Nephron progenitor cell (in vitro differentiated cells): ENCODE results near the gene HOXC10.

ENCODE experiments used
- DNase-seq: peaks from one replicate; pipeline ENCODE4 v3.0.0; 2021
- H3K27ac Mint-ChIP-seq: 2 replicates; pipeline ENCODE4 v1.8.0; 2021; ENCODE audit warnings: mild to moderate bottlenecking, moderate library complexity, mixed read lengths
- H3K27me3 Mint-ChIP-seq: 2 replicates; pipeline ENCODE4 v1.8.0; 2021; ENCODE audit warnings: mild to moderate bottlenecking, low read depth, mixed read lengths; ENCODE audit not compliant: poor library complexity
- H3K36me3 Mint-ChIP-seq: 2 replicates; pipeline ENCODE4 v1.8.0; 2021; ENCODE audit warnings: low read depth, mixed read lengths
- H3K4me1 Mint-ChIP-seq: 2 replicates; pipeline ENCODE4 v1.8.0; 2021; ENCODE audit warnings: mixed read lengths
- H3K4me3 Mint-ChIP-seq: 2 replicates; pipeline ENCODE4 v1.8.0; 2021; ENCODE audit warnings: mild to moderate bottlenecking, moderate library complexity, mixed read lengths
- H3K9me3 Mint-ChIP-seq: 2 replicates; pipeline ENCODE4 v1.8.0; 2021; ENCODE audit warnings: mild to moderate bottlenecking, moderate library complexity, mixed read lengths
- CTCF ChIP-seq: fragments of 200-600 bp; sonication (generic); IDR thresholded peaks from 2 replicates; pipeline ENCODE4 v1.5.0; 2021; ENCODE audit warnings: antibody characterized with exemption

Gene HOXC10

GRCh38 chr12:54030442-54030801, 45.5 kb downstream of the HOXC10 start:
- Mint-ChIP-seq H3K36me3 (peaks cover 22% of the 10 kb centered on the region), H3K27me3 (peaks cover 2% of the 10 kb centered on the region), H3K4me1 (peaks cover 84% of the 10 kb centered on the region), H3K27ac (peak overlapping the region; percentile 100), H3K9me3 (no peaks in the 10 kb centered on the region), H3K4me3 (peak overlapping the region; percentile 91)
- TF ChIP-seq CTCF: no peak
- no peak for DNase-seq

GRCh38 chr12:54030889-54031471, 46.0 kb downstream of the HOXC10 start:
- Mint-ChIP-seq H3K27ac (peak overlapping the region; percentile 100), H3K27me3 (peaks cover 2% of the 10 kb centered on the region), H3K4me1 (peaks cover 84% of the 10 kb centered on the region), H3K36me3 (peaks cover 22% of the 10 kb centered on the region), H3K9me3 (no peaks in the 10 kb centered on the region), H3K4me3 (peak overlapping the region; percentile 91)
- TF ChIP-seq CTCF: no peak
- peak; percentile 59 for DNase-seq

GRCh38 chr12:54031480-54031879, 46.5 kb downstream of the HOXC10 start:
- H3K9me3 Mint-ChIP-seq: no peaks in the 10 kb centered on the region
- peak overlapping the region; percentile 100 for H3K27ac Mint-ChIP-seq
- DNase-seq: peak; percentile 46
- H3K4me3 Mint-ChIP-seq: peak overlapping the region; percentile 91
- H3K4me1 Mint-ChIP-seq: peaks cover 84% of the 10 kb centered on the region
- H3K27me3 Mint-ChIP-seq: peaks cover 2% of the 10 kb centered on the region
- no peak for TF ChIP-seq CTCF
- peaks cover 22% of the 10 kb centered on the region for H3K36me3 Mint-ChIP-seq

- no peak for TF ChIP-seq CTCF
- Mint-ChIP-seq H3K36me3 (peaks cover 22% of the 10 kb centered on the region), H3K27ac (peak overlapping the region; percentile 100)
Measured at GRCh38 chr12:54032086-54032619, 47.2 kb downstream of the HOXC10 start.

GRCh38 chr12:54032627-54033100, 47.7 kb downstream of the HOXC10 start, which contains the start of gene HOXC5:
Gene HOXC5, plus strand, starts transcription at chr12:54033050. Its CDS starts 73 bp downstream, at chr12:54033123.
- Mint-ChIP-seq H3K4me1 (peaks cover 84% of the 10 kb centered on the region), H3K27me3 (peaks cover 2% of the 10 kb centered on the region), H3K27ac (peak within 1 kb of the TSS; percentile 100), H3K36me3 (peaks cover 22% of the 10 kb centered on the region), H3K9me3 (no peaks in the 10 kb centered on the region), H3K4me3 (peak within 1 kb of the TSS; percentile 91)
- peak; percentile 97 for TF ChIP-seq CTCF
- DNase-seq: peak; percentile 88

More at GRCh38 chr12:54032086-54032619, 47.2 kb downstream of the HOXC10 start:
- Mint-ChIP-seq H3K9me3 (no peaks in the 10 kb centered on the region), H3K4me3 (peak overlapping the region; percentile 91), H3K27me3 (peaks cover 2% of the 10 kb centered on the region), H3K4me1 (peaks cover 84% of the 10 kb centered on the region)
- peak; percentile 15 for DNase-seq
